Hematopoietic multipotent progenitor cell treated with erythropoietin and hydrocortisone succinate and interleukin-3 and kit ligand, for 17 days (in vitro differentiated cells): ENCODE data around the gene IQSEC1.

Experiments
- DNase-seq: peaks from one replicate; pipeline ENCODE4 v3.0.0-alpha.2; 2015; ENCODE audit warnings: low spot score

The IQSEC1 gene

DNA sequence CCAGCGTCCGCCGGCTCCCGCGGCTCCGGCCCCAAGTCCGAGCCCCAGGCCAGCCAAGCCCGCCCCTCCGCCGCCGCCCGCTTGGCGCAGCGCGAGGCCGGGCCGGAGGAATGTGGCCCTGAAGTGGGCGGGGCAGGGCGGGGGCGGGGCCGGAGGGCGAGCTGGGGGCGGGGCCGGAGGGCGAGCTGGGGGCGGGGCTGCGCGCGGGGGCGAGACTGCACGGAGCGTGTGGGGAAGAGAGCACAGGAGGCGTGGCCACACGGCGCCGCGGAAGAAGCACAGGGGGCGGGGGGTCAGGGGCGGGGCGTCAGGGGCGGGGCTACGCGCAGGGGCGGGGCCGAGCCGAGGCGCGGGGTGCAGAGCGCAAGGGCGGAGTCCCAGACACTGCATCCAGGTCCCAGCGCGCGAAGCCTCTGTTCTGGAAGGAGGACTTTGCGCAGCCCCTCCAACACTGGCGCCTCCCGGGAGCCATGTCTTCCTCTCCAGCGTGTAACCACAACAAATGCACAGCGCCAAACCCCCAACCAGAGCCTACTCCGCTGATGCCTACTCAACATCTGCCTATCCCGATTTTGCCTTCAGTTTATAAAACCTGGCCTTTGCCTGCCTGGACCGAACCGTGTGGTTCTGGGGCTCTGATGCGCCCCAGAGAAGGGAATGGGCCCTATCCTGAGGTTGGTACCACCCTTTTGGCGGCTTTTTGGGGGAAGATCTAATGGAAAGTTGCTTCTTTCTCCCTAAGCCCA, 105.5 kb downstream of the IQSEC1 start:
- DNase-seq: peak; percentile 92

GRCh38 chr3:12966847-12967605, 106.2 kb downstream of the IQSEC1 start:
- DNase-seq: no peak

DNA sequence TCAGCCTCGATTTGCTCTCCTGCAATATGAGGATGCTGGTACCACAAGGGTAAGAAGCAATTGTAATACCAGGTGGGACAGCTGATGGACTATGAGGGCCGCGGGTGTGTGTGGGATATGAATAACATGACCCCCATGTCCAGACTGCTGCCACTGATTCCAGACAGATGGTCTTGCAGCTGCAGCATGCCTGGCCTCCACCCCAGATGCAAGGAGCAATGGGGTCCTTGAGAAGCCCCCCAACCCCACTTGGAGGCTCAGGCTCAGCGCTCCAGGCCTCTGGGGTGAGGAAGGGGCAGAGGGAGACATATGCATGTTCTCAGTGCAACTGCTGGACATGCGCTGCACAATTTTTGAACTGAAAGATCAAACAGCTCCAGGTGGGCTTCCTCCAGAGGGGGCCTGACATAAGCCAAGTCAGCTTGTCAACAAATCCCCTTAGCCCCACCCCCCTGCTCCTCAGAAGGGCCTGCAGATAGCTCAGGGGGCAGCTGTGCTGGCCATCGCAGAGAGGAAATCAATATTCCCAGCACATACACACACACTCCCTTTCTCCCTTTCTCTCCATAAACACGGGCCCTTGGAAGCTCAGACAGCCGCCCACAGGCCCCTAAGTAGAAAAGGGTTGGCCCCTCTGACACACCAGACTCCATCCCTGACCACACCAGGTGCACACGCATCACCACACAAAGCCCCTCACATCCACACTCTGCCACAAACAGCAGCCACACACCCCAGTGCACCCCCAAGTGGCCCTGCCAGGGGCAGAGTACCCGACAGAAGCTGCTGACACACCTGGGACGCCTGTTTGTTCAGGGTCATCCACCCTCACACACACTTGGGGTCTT, 107.0 kb downstream of the IQSEC1 start:
- peak; percentile 54 for DNase-seq

DNA sequence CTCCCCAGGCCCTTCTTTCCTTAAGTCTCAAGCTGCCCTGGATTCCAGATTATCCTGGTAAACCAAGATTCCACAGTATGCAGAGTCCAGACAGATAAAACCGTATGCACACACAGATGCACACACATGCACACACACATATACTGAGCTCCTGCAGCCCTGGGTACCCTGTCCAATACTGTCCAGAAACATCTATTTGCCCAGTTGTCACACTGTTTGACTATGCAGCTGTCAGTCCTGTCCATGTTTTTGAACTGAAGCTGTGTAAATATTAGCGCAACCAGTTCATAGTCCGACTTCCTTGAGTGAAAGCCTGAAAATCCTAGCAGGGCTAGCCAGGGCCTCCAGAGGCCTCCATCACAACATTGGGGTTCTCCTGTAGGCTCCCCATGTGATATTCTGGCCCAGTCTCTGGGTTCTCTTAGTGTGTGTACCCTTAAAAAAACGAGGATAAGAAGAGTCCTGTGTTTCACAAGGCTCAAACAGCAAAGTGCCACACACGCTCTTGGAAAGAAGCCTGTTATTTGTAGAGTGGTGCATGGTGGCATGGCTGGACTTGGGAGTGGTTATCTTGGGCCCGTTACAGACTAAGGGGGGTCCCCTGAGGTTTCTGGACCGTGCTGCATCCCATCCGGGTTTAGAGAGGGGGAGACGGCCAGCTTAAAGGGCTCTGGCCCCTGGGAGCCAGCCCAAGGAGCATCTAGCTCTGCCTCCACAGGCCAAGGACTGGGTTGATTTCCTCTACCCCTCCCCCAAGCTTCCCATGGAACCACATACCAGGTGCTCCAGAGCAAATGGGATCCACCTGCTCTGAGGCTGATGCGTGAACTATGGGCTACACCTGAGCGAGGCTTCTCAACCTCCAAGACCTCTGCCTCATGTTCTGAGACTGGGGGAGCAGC, 108.3 kb downstream of the IQSEC1 start:
- DNase-seq: no peak

GRCh38 chr3:12963922-12964701, 109.1 kb downstream of the IQSEC1 start:
- no peak for DNase-seq

DNA sequence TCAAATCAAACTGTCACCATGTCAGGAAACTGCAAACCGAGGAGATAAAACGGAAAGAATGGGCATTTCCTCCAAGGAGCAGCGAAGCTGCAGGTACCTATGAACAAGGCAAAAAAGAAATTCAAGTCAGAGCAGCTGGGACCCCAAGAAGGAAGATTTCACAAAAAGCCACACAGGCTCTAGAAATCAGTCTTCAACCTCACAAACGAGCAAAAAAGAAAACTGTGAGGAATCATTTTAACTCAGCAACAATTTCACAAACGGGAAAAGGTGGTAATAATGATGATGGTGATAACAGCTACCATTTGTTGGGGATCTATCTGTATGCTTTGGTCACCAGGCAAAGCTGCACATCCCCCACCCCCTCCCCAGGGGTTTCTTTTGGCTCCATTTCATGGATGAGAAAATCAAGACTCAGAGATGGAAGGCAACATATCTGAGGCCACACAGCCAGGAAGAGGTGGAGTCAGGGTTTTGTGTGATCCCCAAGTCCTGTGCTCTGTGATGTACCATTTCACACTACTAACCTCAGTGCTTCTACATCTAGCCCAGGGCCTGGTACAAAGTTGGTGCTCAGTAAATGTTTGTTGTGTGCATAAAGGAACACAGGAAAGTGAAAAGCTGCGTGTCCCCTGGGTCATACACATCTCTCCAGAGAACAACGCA, 109.9 kb downstream of the IQSEC1 start:
- no peak for DNase-seq

DNA sequence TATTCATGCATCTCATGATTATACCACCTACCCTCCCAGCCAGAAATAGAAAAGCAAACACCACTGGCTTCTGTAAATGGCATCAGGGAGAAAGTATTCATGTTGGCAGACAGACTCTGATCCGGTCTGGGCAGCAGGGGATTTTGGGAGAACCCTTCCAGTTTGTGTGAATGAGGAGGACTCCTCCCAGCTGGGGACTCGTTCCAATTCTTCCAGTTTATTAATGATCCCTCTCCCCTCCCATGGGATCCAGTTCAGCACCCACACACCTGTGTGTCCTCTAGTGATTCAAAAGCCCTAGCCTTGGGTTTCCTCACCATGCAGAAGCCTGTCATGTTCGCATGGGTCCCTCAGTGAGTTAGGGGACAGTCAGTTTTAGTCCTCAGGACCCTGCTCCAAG, 110.9 kb downstream of the IQSEC1 start:
- no peak for DNase-seq

GRCh38 chr3:12961697-12962036, 111.6 kb downstream of the IQSEC1 start:
- DNase-seq: no peak

DNA sequence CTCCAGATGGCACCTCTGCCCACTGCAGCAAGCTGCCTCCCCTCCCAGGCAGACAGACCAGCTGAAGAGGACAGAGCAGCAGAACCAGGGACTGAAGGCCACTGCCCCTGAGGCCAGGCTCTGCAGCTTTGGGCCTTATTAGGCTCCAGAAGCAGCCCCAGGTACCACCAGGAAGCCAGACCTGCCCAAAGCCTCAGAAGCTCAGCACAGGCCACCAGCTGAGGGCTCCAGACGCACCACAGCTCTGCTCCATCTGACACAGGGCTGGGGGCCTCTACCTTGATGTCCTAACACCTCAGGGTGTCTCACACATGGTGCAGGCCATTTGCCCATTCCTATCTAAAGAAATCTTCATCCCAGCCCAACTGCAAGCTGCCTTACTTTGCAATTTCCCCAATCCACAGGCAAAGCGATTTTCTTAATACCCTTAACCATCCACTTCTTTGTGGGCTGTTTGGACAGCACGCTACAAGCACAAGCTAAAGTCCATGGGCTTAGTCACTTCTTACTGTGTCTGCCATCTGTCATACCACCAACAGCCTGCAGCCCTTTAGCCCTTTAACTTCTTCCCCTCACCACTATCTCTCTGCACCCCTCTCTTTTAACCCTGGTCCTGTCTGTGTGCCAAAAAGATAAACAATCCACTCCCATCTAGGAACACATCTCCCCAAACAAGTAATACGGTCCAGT, 112.1 kb downstream of the IQSEC1 start:
- peak; percentile 51 for DNase-seq

GRCh38 chr3:12960497-12960896, 112.7 kb downstream of the IQSEC1 start:
- DNase-seq: no peak

DNA sequence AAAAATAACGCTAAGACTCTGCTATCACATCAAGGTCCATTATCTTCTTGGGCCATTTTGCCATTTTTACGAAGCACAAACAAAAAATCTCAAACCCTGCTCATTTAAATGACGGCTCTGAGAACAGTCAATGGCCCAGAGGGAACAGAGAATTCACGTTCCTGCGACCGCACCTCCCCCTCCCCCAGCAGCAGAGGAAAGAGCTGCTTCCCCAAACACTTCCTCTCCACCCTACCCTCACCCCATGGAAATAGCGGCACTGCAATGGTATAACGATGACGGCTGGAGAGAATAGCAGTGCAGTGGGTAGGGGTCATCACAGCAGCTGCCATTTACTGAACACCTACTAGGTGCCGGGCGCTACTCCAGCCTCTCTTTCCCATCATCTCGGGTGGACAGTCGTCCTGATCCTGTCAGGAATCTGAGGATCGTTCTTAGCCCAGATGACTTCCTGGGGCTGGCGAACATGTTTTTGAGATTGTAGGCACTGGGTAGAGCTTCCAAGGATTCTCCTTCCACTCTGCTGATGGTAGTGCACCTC, 113.3 kb downstream of the IQSEC1 start:
- no peak for DNase-seq

DNA sequence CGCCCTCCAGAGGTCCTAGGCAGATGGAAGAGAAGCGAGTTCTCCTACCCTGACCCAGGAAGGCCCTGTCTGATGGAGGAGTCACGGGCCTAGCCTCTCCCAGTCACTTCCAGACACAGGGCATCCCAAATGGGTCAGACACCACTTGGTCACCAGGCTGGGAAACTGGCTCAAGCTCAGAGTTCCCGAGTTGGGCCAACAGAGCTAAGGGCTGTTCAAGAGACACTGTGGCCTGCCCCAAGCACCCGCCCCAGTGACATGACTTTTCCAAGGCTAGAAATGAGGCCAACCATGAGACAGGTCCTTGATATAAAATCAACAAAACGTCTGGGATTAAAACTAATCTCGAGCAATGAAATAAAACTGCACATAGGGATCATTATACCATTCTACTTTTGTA, 113.8 kb downstream of the IQSEC1 start:
- no peak for DNase-seq

DNA sequence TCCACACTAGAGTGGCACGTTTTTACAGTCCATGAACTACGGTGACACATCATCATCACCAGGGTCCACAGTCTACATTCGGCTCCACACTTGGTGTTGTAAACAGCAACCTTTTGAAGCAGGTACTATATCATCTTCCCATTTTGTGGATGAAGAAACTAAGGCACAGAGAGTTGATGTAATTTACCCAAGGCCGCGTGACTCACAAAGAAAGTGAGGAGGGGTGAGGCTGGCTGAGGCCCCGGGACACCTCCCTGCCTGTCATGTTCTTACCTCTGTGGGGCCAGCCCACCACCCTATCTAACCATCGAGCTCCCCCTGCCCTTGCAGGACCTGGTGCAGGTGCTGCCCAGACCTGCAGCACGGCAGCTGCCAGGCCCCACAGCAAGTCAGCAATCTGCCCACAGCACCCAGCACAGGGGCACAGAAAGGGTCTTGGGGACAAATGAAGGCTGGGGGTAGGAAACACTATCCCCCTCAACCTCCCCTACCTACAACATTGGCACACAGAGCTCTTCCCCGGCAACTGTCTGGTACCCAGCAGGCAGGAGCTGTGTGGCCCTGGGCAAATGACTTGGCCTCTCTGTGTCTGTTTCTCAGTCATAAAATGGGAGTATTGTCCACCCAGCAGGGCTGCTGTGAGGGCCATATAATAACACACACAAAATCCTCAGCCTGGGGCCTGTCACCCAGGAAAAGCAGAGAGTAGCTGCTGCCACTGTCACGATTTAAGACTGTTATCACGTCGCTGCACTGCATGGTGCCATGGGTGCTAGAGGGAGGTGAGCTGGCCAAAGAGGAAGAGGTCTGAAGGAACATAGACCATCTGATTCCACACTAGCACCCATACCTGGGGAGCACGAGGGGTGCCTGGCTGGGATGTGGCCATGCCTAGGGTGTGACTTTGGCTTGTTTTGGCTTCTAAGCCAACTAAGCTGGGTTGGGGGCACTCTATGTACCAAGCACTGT, 115.1 kb downstream of the IQSEC1 start:
- peak; percentile 52 for DNase-seq

- DNase-seq: peak; percentile 54
These were observed 115.9 kb downstream of the IQSEC1 start for GRCh38 chr3:12957339-12957738.

DNA sequence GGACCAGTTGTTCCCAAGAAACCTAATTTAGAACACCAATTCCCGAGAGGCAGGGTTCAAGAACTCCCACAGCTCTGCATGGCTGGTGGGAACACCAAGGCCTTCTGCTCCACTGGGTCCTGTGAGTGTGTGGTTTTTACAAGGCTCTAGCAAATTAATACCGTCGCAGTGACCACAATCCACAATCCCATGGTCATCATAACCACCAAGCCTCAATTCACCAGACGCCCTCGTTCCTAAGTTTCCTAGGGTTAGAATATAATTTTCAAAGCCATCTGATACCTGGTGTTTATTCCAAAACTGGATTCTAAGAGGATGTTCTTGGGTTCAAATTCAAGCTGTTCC, 116.9 kb downstream of the IQSEC1 start:
- DNase-seq: no peak

GRCh38 chr3:12955651-12956315, 117.4 kb downstream of the IQSEC1 start:
- DNase-seq: peak; percentile 55

- peak; percentile 92 for DNase-seq
These were observed 118.2 kb downstream of the IQSEC1 start for GRCh38 chr3:12954891-12955650.
